Transverse colon (tissue), 4 donors: ENCODE results near the gene WIPF2.

Experiments used
- CTCF ChIP-seq, 5 experiments: fragments of 200-600 bp in 3 of 5; fragments of 450-650 bp in 2 of 5; sonication (generic) in 3 of 5; IDR thresholded peaks; 1 replicate in 2 of 5; 2 replicates in 3 of 5; pipeline ENCODE4 v1.5.1; 2016 to 2017; ENCODE audit warnings: antibody characterized with exemption in 5 of 5, inconsistent platforms in 3 of 5, mild to moderate bottlenecking in 2 of 5, moderate library complexity in 1 of 5
- EP300 ChIP-seq: sonication (generic); formaldehyde crosslinking; IDR thresholded peaks from one replicate; pipeline ENCODE4 v1.6.1; 2017; ENCODE audit warnings: antibody characterized with exemption, low read depth
- POLR2A ChIP-seq: fragments of 450-650 bp; IDR thresholded peaks from one replicate; pipeline ENCODE4 v1.6.1; 2016; ENCODE audit warnings: antibody characterized with exemption, mild to moderate bottlenecking, moderate library complexity
- POLR2AphosphoS5 ChIP-seq, 3 donors: sonication (generic); formaldehyde crosslinking; IDR thresholded peaks; one replicate each; pipeline ENCODE4 v1.6.1; 2016; ENCODE audit warnings: antibody characterized with exemption in 3 of 3

GRCh38 chr17:40326832-40327199 lies 107.7 kb downstream of the WIPF2 start:
- TF ChIP-seq CTCF (IDR thresholded peaks at IDR 0.05) (no peak), POLR2A (no peak), EP300 (no peak), POLR2AphosphoS5 (IDR thresholded peaks at IDR 0.05) (no peak)
